ENCODE measurements around the gene FOXK1.
A peak's percentile ranks its signal among the peaks of the same experiment; 100 is the strongest.
"Not testable (repeated sequence)": the region's sequence is repeated elsewhere in the genome, so short reads cannot be mapped to it uniquely, and the experiment has no call there.

Gene FOXK1

DNA sequence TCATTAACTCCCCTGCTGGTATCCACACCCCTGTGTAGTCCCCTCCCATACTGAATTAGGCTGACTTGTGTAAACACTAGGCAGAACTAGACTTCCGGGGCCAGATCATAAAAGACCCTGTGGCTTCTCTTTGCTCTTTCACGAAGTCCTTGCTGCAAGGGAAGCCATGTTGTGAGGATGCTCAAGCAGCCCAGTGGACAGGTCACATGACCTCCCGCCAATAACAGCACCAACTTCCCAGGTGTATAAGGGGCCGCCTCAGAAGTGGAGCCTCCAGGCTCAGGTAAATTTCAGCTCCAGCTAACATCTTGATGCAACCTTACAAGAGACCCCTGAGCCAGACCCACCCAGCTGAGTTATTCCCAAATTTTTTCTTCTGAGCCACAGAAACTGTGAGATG is 11.3 kb upstream of the FOXK1 start:
- Mint-ChIP-seq H3K27ac (no peak overlapping the region), H3K9me3 (peaks cover 48% of the 10 kb centered on the region), H3K36me3 (ENCODE audit: low read depth) (no peaks in the 10 kb centered on the region), H3K4me1 (no peaks in the 10 kb centered on the region), H3K27me3 (ENCODE audit: low read depth, poor library complexity) (peaks cover 21% of the 10 kb centered on the region), H3K4me3 (no peak overlapping the region)
- no peak for DNase-seq
- TF ChIP-seq, protein P1, sequence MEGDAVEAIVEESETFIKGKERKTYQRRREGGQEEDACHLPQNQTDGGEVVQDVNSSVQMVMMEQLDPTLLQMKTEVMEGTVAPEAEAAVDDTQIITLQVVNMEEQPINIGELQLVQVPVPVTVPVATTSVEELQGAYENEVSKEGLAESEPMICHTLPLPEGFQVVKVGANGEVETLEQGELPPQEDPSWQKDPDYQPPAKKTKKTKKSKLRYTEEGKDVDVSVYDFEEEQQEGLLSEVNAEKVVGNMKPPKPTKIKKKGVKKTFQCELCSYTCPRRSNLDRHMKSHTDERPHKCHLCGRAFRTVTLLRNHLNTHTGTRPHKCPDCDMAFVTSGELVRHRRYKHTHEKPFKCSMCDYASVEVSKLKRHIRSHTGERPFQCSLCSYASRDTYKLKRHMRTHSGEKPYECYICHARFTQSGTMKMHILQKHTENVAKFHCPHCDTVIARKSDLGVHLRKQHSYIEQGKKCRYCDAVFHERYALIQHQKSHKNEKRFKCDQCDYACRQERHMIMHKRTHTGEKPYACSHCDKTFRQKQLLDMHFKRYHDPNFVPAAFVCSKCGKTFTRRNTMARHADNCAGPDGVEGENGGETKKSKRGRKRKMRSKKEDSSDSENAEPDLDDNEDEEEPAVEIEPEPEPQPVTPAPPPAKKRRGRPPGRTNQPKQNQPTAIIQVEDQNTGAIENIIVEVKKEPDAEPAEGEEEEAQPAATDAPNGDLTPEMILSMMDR (IDR thresholded peaks at IDR 0.05): no peak

DNA sequence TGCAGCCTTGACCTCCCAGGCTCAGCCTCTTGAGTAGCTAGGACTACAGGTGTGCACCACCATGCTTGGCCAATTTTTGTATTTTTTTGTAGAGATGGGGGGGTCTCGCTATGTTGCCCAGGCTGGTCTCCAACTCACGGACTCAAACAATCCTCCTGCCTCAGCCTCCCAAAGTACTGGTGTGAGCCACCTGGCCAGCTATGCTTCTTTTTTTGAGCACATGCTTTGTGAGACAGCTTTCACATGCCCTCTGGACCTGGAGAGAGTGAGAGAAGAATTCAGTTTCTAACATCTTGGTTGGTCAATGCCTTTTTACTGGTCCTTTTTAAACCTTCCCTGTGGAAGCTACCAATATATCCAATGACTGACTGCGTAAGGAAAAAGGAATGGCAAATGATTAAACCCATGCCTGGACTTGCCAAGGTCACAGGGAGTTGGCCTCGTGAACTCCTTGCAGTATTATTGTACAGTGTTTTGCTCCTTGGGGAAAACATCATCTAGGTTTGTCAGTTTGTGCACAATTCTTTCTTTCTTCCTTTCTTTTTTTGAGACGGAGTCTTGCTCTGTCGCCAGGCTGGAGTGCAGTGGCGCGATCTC is 6.2 kb upstream of the FOXK1 start:
- TF ChIP-seq, protein P1 (IDR thresholded peaks at IDR 0.05): no peak

DNA sequence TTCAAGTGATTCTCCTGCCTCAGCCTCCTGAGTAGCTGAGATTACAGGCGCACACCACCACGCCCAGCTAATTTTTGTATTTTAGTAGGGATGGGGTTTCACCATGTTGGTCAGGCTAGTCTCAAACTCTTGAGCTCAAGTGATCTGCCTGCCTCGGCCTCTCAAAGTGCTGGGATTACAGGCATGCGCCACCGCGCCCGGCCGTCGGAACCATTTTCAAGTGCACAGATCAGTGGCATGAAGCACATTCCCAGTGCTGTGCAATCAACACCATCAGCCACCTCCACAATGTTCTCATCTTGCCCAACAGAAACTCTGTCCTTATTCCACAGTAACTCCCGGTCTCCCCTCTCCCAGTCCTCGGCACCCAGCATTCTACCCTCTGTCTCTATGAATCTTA is 4.6 kb upstream of the FOXK1 start:
- not testable (repeated sequence) for H3K4me1 Mint-ChIP-seq; DNase-seq; H3K27ac Mint-ChIP-seq; H3K36me3 Mint-ChIP-seq (ENCODE audit: low read depth); H3K4me3 Mint-ChIP-seq
- Mint-ChIP-seq H3K27me3 (ENCODE audit: low read depth, poor library complexity) (peaks cover 56% of the 10 kb centered on the region), H3K9me3 (peaks cover 43% of the 10 kb centered on the region)

More for the DNA sequence above, 6.2 kb upstream of the FOXK1 start:
- H3K4me3 Mint-ChIP-seq: no peak overlapping the region
- peaks cover 56% of the 10 kb centered on the region for H3K9me3 Mint-ChIP-seq
- H3K36me3 Mint-ChIP-seq (ENCODE audit: low read depth): no peaks in the 10 kb centered on the region
- no peak for DNase-seq
- H3K27me3 Mint-ChIP-seq (ENCODE audit: low read depth, poor library complexity): peaks cover 60% of the 10 kb centered on the region
- peaks cover 5% of the 10 kb centered on the region for H3K4me1 Mint-ChIP-seq
- H3K27ac Mint-ChIP-seq: no peak overlapping the region

DNA sequence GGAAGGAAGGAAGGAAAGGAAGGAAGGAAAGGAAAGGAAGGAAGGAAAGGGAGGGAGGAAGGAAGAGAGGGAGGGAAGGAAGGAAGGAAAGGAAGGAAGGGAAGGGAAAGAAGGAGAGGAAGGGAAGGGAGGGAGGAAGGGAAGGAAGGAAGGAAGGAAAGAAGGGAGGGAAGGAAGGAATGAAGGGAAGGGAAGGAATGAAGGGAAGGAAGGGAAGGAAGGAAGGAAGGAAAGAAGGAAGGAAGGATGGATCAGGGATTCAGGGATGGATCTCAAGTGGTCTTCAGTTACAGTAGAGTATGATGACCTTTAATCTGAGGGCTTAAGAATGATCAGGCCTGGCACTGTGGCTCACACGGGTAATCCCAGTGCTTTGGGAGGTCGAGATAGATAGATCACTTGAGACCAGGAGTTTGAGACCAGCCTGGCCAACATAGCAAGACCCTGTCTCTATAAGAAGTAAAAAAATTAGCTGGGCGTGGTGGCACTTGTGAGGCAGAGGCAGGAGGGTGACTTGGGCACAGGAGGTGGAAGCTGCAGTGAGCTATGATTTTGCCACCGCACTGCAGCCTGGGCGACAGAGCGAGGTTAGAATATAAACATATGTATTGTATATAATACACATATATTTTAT is 760 bp upstream of the FOXK1 start:
- TF ChIP-seq, protein P1 (IDR thresholded peaks at IDR 0.05): no peak
- Mint-ChIP-seq H3K9me3 (peaks cover 11% of the 10 kb centered on the region), H3K4me1 (peaks cover 25% of the 10 kb centered on the region), H3K36me3 (ENCODE audit: low read depth) (peaks cover 10% of the 10 kb centered on the region), H3K27me3 (ENCODE audit: low read depth, poor library complexity) (peaks cover 44% of the 10 kb centered on the region), H3K27ac (peak overlapping the region; percentile 32), H3K4me3 (peak overlapping the region; percentile 81)
- no peak for DNase-seq

DNA sequence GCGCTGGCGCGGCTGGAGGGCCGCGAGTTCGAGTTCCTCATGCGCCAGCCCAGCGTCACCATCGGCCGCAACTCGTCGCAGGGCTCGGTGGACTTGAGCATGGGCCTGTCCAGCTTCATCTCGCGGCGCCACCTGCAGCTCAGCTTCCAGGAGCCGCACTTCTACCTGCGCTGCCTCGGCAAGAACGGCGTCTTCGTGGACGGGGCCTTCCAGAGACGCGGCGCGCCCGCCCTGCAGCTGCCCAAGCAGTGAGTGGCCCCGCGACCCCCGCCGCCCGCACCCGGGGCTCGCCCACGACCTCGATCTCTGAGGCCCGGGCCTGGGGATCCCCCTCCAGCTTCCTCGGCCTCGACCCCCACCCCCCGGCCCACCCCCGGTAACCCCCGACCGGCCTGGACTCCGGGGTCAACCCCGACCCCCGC is 537 bp downstream of the FOXK1 start:
- H3K36me3 Mint-ChIP-seq (ENCODE audit: low read depth): peaks cover 17% of the 10 kb centered on the region
- peaks cover 10% of the 10 kb centered on the region for H3K9me3 Mint-ChIP-seq
- H3K4me1 Mint-ChIP-seq: peaks cover 37% of the 10 kb centered on the region
- TF ChIP-seq, protein P1 (IDR thresholded peaks at IDR 0.05): no peak
- H3K27ac Mint-ChIP-seq: no peak overlapping the region
- H3K4me3 Mint-ChIP-seq: peak overlapping the region; percentile 92
- DNase-seq: peak; percentile 49
- H3K27me3 Mint-ChIP-seq (ENCODE audit: low read depth, poor library complexity): peaks cover 40% of the 10 kb centered on the region

DNA sequence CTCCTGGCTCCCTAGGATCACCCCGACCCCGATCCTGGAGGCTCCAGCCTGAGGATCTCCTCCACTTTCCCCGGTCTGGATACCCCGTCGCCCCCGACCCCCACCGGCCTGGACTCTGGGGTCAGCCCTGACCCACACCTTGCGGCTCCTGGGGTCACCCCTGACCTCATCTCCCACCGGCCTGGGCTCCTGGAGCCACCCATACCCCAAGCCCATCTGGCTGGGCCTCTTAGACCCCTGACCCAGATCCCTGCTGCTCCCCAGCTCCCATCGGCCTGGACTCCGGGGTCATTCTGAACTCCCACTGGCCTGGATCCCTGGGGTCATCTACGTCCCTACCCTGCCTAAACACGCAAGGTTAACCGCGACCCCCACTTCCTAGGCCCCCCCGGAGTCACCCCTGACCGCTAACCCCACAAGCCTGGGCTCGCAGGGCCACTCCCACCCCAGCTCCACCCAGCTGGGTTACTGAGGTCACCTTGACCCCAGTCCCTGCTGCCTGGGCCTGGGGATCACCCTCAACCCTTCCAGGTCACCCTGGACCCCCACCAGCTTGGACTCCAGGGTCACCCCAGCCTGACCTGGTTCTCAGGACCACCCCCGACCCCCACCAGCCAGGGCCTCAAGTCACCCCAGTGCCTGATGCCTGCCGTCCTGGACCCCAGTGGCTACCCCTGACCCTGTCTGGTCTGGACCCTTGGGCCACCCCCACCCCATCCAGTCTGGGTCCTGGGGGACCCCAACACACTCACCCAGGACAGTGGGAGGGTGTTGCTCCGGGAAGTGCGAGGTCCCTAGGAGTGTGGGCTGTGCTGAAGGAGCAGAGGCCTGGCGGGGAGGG is 1.2 kb downstream of the FOXK1 start:
- Mint-ChIP-seq H3K4me3 (peak overlapping the region; percentile 92), H3K36me3 (ENCODE audit: low read depth) (peaks cover 22% of the 10 kb centered on the region), H3K4me1 (peaks cover 43% of the 10 kb centered on the region), H3K27me3 (ENCODE audit: low read depth, poor library complexity) (peaks cover 37% of the 10 kb centered on the region), H3K27ac (no peak overlapping the region), H3K9me3 (peaks cover 7% of the 10 kb centered on the region)
- peak; percentile 23 for DNase-seq
- TF ChIP-seq, protein P1 (IDR thresholded peaks at IDR 0.05): no peak
